HEK293 (cell line): ENCODE results near the gene PSME4.
"Not testable (repeated sequence)": the region's sequence is repeated elsewhere in the genome, so short reads cannot be mapped to it uniquely, and the experiment has no call there.

Experiments
- CTCF ChIA-PET: fragments of 350-600 bp; formaldehyde crosslinking; extraction: SDS; loops from one replicate; lab custom pipeline; 2021; ENCODE audit warnings: antibody characterized with exemption; lab: Yijun Ruan, JAX
- POLR2A ChIA-PET: fragments of 300-600 bp; formaldehyde crosslinking; extraction: SDS; loops from one replicate; lab custom pipeline; 2020; ENCODE audit warnings: antibody characterized with exemption, inconsistent platforms; lab: Yijun Ruan, JAX
- H3K27ac ChIP-seq: fragments of 200-500 bp; sonication (Bioruptor generic); 2 replicates; pipeline ENCODE4 v1.5.1; 2014; ENCODE audit warnings: low read depth, low read length, control low read depth, inconsistent platforms; ENCODE audit errors: extremely low read depth
- H3K36me3 ChIP-seq, 2 experiments: fragments of 200-500 bp in 1 of 2; sonication (Bioruptor generic) in 1 of 2; 1 replicate in 1 of 2; 2 replicates in 1 of 2; pipeline ENCODE4 v1.5.1; 2014 to 2017; ENCODE audit warnings: inconsistent platforms in 2 of 2, low read length in 2 of 2; ENCODE audit not compliant: control insufficient read depth in 2 of 2, insufficient read depth in 1 of 2
- H3K4me1 ChIP-seq: fragments of 200-500 bp; sonication (Bioruptor generic); 2 replicates; pipeline ENCODE4 v1.5.1; 2014; ENCODE audit warnings: mild to moderate bottlenecking, low read length, inconsistent platforms; ENCODE audit not compliant: control insufficient read depth, insufficient read depth
- H3K4me3 ChIP-seq: 2 replicates; pipeline ENCODE4 v1.5.1; 2011; ENCODE audit warnings: low read depth, mild to moderate bottlenecking, control low read depth, low read length, moderate library complexity
- H3K9me3 ChIP-seq: fragments of 200-500 bp; sonication (Bioruptor generic); 2 replicates; pipeline ENCODE4 v1.5.1; 2014; ENCODE audit warnings: low read depth, low read length, inconsistent platforms; ENCODE audit not compliant: control insufficient read depth, insufficient read depth
- GLIS1 ChIP-seq: fragments of 450-650 bp; formaldehyde crosslinking; IDR thresholded peaks from 2 replicates; pipeline ENCODE4 v1.5.1; 2016; ENCODE audit warnings: missing biosample characterization, missing genetic modification characterization
- HOXC10 ChIP-seq: sonication (generic); formaldehyde crosslinking; IDR thresholded peaks from 2 replicates; pipeline ENCODE4 v1.8.1; 2023; ENCODE audit warnings: mild to moderate bottlenecking, missing genetic modification reagents
- INSM2 ChIP-seq: fragments of 450-650 bp; formaldehyde crosslinking; IDR thresholded peaks from 2 replicates; pipeline ENCODE4 v1.5.1; 2016; ENCODE audit warnings: missing biosample characterization, missing genetic modification characterization
- KLF10 ChIP-seq: fragments of 450-650 bp; IDR thresholded peaks from 2 replicates; pipeline ENCODE4 v1.5.1; 2018; ENCODE audit warnings: missing biosample characterization, mild to moderate bottlenecking, missing genetic modification characterization
- REPIN1 ChIP-seq: fragments of 450-650 bp; formaldehyde crosslinking; IDR thresholded peaks from 2 replicates; pipeline ENCODE4 v1.5.1; 2017; ENCODE audit warnings: missing biosample characterization, missing genetic modification characterization, low read depth
- TRIM28 ChIP-seq: IDR thresholded peaks from 2 replicates; pipeline ENCODE4 v1.6.1; 2011; ENCODE audit warnings: low read length, control low read depth, borderline replicate concordance
- ZBTB17 ChIP-seq: fragments of 450-650 bp; formaldehyde crosslinking; IDR thresholded peaks from 2 replicates; pipeline ENCODE4 v1.5.1; 2016; ENCODE audit warnings: missing biosample characterization, missing genetic modification characterization
- ZBTB7A ChIP-seq: fragments of 450-650 bp; formaldehyde crosslinking; IDR thresholded peaks from 2 replicates; pipeline ENCODE4 v1.5.1; 2016; ENCODE audit warnings: low read depth, missing biosample characterization, missing genetic modification characterization
- ZFP69B ChIP-seq: fragments of 450-650 bp; formaldehyde crosslinking; IDR thresholded peaks from 2 replicates; pipeline ENCODE4 v1.5.1; 2016; ENCODE audit warnings: missing biosample characterization, missing genetic modification characterization
- ZNF133 ChIP-seq: fragments of 450-650 bp; formaldehyde crosslinking; IDR thresholded peaks from 2 replicates; pipeline ENCODE4 v1.5.1; 2016; ENCODE audit warnings: missing biosample characterization, missing genetic modification characterization
- ZNF169 ChIP-seq: fragments of 450-650 bp; formaldehyde crosslinking; IDR thresholded peaks from 2 replicates; pipeline ENCODE4 v1.5.1; 2016; ENCODE audit warnings: missing biosample characterization, missing genetic modification characterization
- ZNF350 ChIP-seq: fragments of 450-650 bp; formaldehyde crosslinking; IDR thresholded peaks from 2 replicates; pipeline ENCODE4 v1.5.0; 2017; ENCODE audit warnings: missing biosample characterization, mild to moderate bottlenecking, missing genetic modification characterization
- ZNF654 ChIP-seq: fragments of 450-650 bp; formaldehyde crosslinking; IDR thresholded peaks from 2 replicates; pipeline ENCODE4 v1.5.1; 2016; ENCODE audit warnings: low read depth, missing biosample characterization, missing genetic modification characterization
- ZNF660 ChIP-seq: fragments of 450-650 bp; IDR thresholded peaks from 2 replicates; pipeline ENCODE4 v1.5.1; 2018; ENCODE audit warnings: missing biosample characterization, mild to moderate bottlenecking, missing genetic modification characterization
- ZNF677 ChIP-seq: fragments of 450-650 bp; IDR thresholded peaks from 2 replicates; pipeline ENCODE4 v1.5.0; 2018; ENCODE audit warnings: missing biosample characterization, mild to moderate bottlenecking, missing genetic modification characterization, moderate library complexity
- ZNF747 ChIP-seq: fragments of 450-650 bp; formaldehyde crosslinking; IDR thresholded peaks from 2 replicates; pipeline ENCODE4 v1.5.1; 2016; ENCODE audit warnings: missing biosample characterization, missing genetic modification characterization
- ZNF785 ChIP-seq: fragments of 450-650 bp; formaldehyde crosslinking; IDR thresholded peaks from 2 replicates; pipeline ENCODE4 v1.5.1; 2016; ENCODE audit warnings: missing biosample characterization, missing genetic modification characterization
- ZNF791 ChIP-seq: fragments of 450-650 bp; formaldehyde crosslinking; IDR thresholded peaks from 2 replicates; pipeline ENCODE4 v1.5.1; 2016; ENCODE audit warnings: missing biosample characterization, missing genetic modification characterization
- ZNF843 ChIP-seq: fragments of 450-650 bp; formaldehyde crosslinking; IDR thresholded peaks from 2 replicates; pipeline ENCODE4 v1.5.1; 2016; ENCODE audit warnings: missing biosample characterization, missing genetic modification characterization
- TF ChIP-seq, protein P1 (sequence below): fragments of 450-650 bp; formaldehyde crosslinking; IDR thresholded peaks from 2 replicates; pipeline ENCODE4 v1.5.1; 2017; ENCODE audit warnings: missing biosample characterization, missing genetic modification characterization
- TF ChIP-seq, protein P2 (sequence below): IDR thresholded peaks from 2 replicates; pipeline ENCODE4 v1.6.1; 2011; ENCODE audit warnings: mild to moderate bottlenecking, low read depth, low read length, borderline replicate concordance
- TF ChIP-seq, protein P3 (sequence below): fragments of 450-650 bp; formaldehyde crosslinking; IDR thresholded peaks from 2 replicates; pipeline ENCODE4 v1.5.1; 2016; ENCODE audit warnings: missing biosample characterization, missing genetic modification characterization, borderline replicate concordance

Gene PSME4

GRCh38 chr2:53826587-53827397 is 144.0 kb downstream of the PSME4 start:
- no peak overlapping the region for H3K27ac ChIP-seq
- ChIA-PET POLR2A (no interaction called here), CTCF (no interaction called here)
- no peaks in the 10 kb centered on the region; a peak in 1 of 3 replicates for H3K36me3 ChIP-seq
- no peaks in the 10 kb centered on the region for H3K4me1 ChIP-seq
- H3K4me3 ChIP-seq = no peak overlapping the region
- TF ChIP-seq ZNF747 (tag by site-specific recombination) = no peak
- no peak for TF ChIP-seq ZNF791 (tag by site-specific recombination)
- TF ChIP-seq ZBTB17 = no peak
- TF ChIP-seq HOXC10 = no peak
- no peak for TF ChIP-seq ZNF843
- no peaks in the 10 kb centered on the region for H3K9me3 ChIP-seq

DNA sequence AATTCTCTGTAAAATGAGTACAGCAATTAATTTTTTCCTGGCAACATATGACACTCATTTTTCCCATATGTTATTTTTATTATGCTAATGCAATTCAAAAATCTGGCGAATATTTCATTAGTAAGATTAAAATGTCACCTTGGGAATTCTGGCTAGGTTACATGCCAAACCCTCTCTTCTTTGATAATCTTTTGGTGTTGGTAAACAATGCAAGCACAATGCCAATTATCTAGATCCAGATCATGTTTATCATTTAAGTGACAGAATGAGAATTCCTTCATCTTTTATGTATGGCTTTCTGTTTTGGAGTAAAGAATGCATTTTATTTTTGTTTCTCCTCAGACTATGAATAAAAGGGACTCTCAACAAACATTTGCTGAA is 144.8 kb downstream of the PSME4 start:
- POLR2A ChIA-PET = no interaction called here
- no peaks in the 10 kb centered on the region; a peak in 1 of 3 replicates for H3K36me3 ChIP-seq
- no peaks in the 10 kb centered on the region for H3K4me1 ChIP-seq
- no peak overlapping the region for H3K4me3 ChIP-seq
- H3K9me3 ChIP-seq = no peaks in the 10 kb centered on the region
- no peak for TF ChIP-seq ZFP69B (tag by site-specific recombination)
- no peak for TF ChIP-seq REPIN1 (tag by site-specific recombination)
- no peak for TF ChIP-seq ZNF677 (tag by site-specific recombination)
- TF ChIP-seq ZNF660 (tag by site-specific recombination) = no peak
- no peak for TF ChIP-seq ZNF785 (tag by site-specific recombination)
- no peak for TF ChIP-seq ZNF350 (tag by site-specific recombination)
- TF ChIP-seq ZNF169 = no peak
- TF ChIP-seq, all 188 proteins: peak for 0
- CTCF ChIA-PET = no interaction called here
- H3K27ac ChIP-seq = no peak overlapping the region

- peak; percentile 53 for TF ChIP-seq ZNF654 (tag by site-specific recombination)
- CTCF ChIA-PET = interaction anchor here (0.8 kb wide), 1 partner anchor 16 kb away, joined by 3 read pairs; no protein-coding TSS in a partner anchor
- H3K4me1 ChIP-seq, H3K9me3 ChIP-seq, POLR2A ChIA-PET, H3K4me3 ChIP-seq, H3K27ac ChIP-seq: not testable (repeated sequence)
- H3K36me3 ChIP-seq = peaks cover 0 to 12% of the 10 kb centered on the region in 2 experiments; a peak in 2 of 3 replicates
Observed at GRCh38 chr2:53823639-53824038, 147.2 kb downstream of the PSME4 start.

GRCh38 chr2:53821810-53822209 is 149.0 kb downstream of the PSME4 start:
- no peak overlapping the region for H3K27ac ChIP-seq
- no peaks in the 10 kb centered on the region for H3K9me3 ChIP-seq
- CTCF ChIA-PET = no interaction called here
- no peaks in the 10 kb centered on the region for H3K4me1 ChIP-seq
- peaks cover 9 to 24% of the 10 kb centered on the region in 2 experiments; a peak in 2 of 3 replicates for H3K36me3 ChIP-seq
- no peak overlapping the region for H3K4me3 ChIP-seq
- POLR2A ChIA-PET = no interaction called here
- TF ChIP-seq, protein P1, sequence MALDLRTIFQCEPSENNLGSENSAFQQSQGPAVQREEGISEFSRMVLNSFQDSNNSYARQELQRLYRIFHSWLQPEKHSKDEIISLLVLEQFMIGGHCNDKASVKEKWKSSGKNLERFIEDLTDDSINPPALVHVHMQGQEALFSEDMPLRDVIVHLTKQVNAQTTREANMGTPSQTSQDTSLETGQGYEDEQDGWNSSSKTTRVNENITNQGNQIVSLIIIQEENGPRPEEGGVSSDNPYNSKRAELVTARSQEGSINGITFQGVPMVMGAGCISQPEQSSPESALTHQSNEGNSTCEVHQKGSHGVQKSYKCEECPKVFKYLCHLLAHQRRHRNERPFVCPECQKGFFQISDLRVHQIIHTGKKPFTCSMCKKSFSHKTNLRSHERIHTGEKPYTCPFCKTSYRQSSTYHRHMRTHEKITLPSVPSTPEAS (tag by site-specific recombination) = no peak
- TF ChIP-seq TRIM28 (no peak), ZNF133 (no peak), KLF10 (tag by site-specific recombination) (no peak), GLIS1 (tag by site-specific recombination) (no peak), INSM2 (tag by site-specific recombination) (no peak), ZBTB7A (tag by site-specific recombination) (no peak)
- TF ChIP-seq, protein P2, sequence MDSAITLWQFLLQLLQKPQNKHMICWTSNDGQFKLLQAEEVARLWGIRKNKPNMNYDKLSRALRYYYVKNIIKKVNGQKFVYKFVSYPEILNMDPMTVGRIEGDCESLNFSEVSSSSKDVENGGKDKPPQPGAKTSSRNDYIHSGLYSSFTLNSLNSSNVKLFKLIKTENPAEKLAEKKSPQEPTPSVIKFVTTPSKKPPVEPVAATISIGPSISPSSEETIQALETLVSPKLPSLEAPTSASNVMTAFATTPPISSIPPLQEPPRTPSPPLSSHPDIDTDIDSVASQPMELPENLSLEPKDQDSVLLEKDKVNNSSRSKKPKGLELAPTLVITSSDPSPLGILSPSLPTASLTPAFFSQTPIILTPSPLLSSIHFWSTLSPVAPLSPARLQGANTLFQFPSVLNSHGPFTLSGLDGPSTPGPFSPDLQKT = no peak
- TF ChIP-seq, protein P3, sequence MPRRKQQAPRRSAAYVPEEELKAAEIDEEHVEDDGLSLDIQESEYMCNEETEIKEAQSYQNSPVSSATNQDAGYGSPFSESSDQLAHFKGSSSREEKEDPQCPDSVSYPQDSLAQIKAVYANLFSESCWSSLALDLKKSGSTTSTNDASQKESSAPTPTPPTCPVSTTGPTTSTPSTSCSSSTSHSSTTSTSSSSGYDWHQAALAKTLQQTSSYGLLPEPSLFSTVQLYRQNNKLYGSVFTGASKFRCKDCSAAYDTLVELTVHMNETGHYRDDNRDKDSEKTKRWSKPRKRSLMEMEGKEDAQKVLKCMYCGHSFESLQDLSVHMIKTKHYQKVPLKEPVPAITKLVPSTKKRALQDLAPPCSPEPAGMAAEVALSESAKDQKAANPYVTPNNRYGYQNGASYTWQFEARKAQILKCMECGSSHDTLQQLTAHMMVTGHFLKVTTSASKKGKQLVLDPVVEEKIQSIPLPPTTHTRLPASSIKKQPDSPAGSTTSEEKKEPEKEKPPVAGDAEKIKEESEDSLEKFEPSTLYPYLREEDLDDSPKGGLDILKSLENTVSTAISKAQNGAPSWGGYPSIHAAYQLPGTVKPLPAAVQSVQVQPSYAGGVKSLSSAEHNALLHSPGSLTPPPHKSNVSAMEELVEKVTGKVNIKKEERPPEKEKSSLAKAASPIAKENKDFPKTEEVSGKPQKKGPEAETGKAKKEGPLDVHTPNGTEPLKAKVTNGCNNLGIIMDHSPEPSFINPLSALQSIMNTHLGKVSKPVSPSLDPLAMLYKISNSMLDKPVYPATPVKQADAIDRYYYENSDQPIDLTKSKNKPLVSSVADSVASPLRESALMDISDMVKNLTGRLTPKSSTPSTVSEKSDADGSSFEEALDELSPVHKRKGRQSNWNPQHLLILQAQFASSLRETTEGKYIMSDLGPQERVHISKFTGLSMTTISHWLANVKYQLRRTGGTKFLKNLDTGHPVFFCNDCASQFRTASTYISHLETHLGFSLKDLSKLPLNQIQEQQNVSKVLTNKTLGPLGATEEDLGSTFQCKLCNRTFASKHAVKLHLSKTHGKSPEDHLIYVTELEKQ (tag by site-specific recombination) = no peak
